HFFc6 (cell line): ENCODE results near the gene ADH1C. TPM values are rescaled to one million over a fixed set of nuclear protein-coding genes. Genes with fewer than 3 reads are reported as not detected.

ENCODE experiments used
- DNase-seq: peaks from one replicate; pipeline ENCODE4 v3.0.0-alpha.2; 2018
- H3K27ac Mint-ChIP-seq: 2 replicates; pipeline ENCODE4 v1.8.0; 2020; ENCODE audit warnings: mild to moderate bottlenecking, mixed read lengths
- H3K27me3 Mint-ChIP-seq: 2 replicates; pipeline ENCODE4 v1.8.0; 2021; ENCODE audit warnings: mild to moderate bottlenecking, moderate library complexity, mixed read lengths; ENCODE audit not compliant: insufficient read depth
- H3K36me3 Mint-ChIP-seq: 2 replicates; pipeline ENCODE4 v1.8.0; 2021; ENCODE audit warnings: low read depth, mixed read lengths
- H3K4me1 Mint-ChIP-seq: 2 replicates; pipeline ENCODE4 v1.8.0; 2020; ENCODE audit warnings: low read depth, mixed read lengths
- H3K4me3 Mint-ChIP-seq: 2 replicates; pipeline ENCODE4 v1.8.0; 2020; ENCODE audit warnings: mild to moderate bottlenecking, moderate library complexity, mixed read lengths
- H3K9me3 Mint-ChIP-seq: 2 replicates; pipeline ENCODE4 v1.8.0; 2020; ENCODE audit warnings: mild to moderate bottlenecking, mixed read lengths
- CTCF ChIP-seq: fragments of 200-600 bp; sonication (generic); IDR thresholded peaks from 2 replicates; pipeline ENCODE4 v1.5.0; 2021; ENCODE audit warnings: antibody characterized with exemption, mild to moderate bottlenecking
- long read RNA-seq: library from polyadenylated mRNA; unstranded; transcript quantifications from one replicate; pipeline ENCODE4 v2.0.0, GENCODE V29; 2019
- total RNA-seq, 6 experiments: library from RNA; stranded (reverse); fragmentation: NEBNext Ultra II Directional; extraction: Animal tissue kit (Norgen Biotek cat#: 25700); gene quantifications; 2 replicates in 1 of 6; 3 replicates in 5 of 6; pipeline ENCODE4 v1.2.3, GENCODE V29; 2021

ADH1C gene
- not detected for total RNA-seq
- long read RNA-seq: 0 reads

GRCh38 chr4:99352602-99353537, at the start of gene ADH1C:
Gene ADH1C, minus strand, starts transcription at chr4:99352746. Its CDS starts 71 bp downstream, at chr4:99352675.
- Mint-ChIP-seq H3K4me1 (no peaks in the 10 kb centered on the region), H3K9me3 (peaks cover 10% of the 10 kb centered on the region; the same call in 1 of the 2 replicates), H3K36me3 (no peaks in the 10 kb centered on the region), H3K27me3 (no peaks in the 10 kb centered on the region; the same call in 1 of the 2 replicates), H3K4me3 (no peak within 1 kb of the TSS), H3K27ac (no peak within 1 kb of the TSS)
- no peak for DNase-seq
- TF ChIP-seq CTCF: no peak

GRCh38 chr4:99400831-99401230, 48.3 kb upstream of the ADH1C start:
- no peak for DNase-seq
- H3K4me3 Mint-ChIP-seq: no peak overlapping the region
- peaks cover 50% of the 10 kb centered on the region for H3K4me1 Mint-ChIP-seq
- TF ChIP-seq CTCF: no peak
- H3K27me3 Mint-ChIP-seq: no peaks in the 10 kb centered on the region; the same call in 1 of the 2 replicates
- H3K9me3 Mint-ChIP-seq: peaks cover 10% of the 10 kb centered on the region; the same call in 1 of the 2 replicates
- H3K36me3 Mint-ChIP-seq: peaks cover 6% of the 10 kb centered on the region; the same call in 1 of the 2 replicates
- H3K27ac Mint-ChIP-seq: no peak overlapping the region

GRCh38 chr4:99399017-99399416, 46.5 kb upstream of the ADH1C start:
- no peaks in the 10 kb centered on the region; the same call in none of the 2 replicates for H3K27me3 Mint-ChIP-seq
- H3K4me1 Mint-ChIP-seq: peaks cover 50% of the 10 kb centered on the region
- no peak for TF ChIP-seq CTCF
- H3K4me3 Mint-ChIP-seq: no peak overlapping the region
- H3K27ac Mint-ChIP-seq: no peak overlapping the region
- peaks cover 6% of the 10 kb centered on the region; the same call in 1 of the 2 replicates for H3K36me3 Mint-ChIP-seq
- no peak for DNase-seq
- H3K9me3 Mint-ChIP-seq: peaks cover 10% of the 10 kb centered on the region; the same call in 1 of the 2 replicates

- peaks cover 10% of the 10 kb centered on the region; the same call in 1 of the 2 replicates for H3K9me3 Mint-ChIP-seq
- TF ChIP-seq CTCF: no peak
- no peak overlapping the region; the same call in 1 of the 2 replicates for H3K4me3 Mint-ChIP-seq
- peak overlapping the region; percentile 90 for H3K27ac Mint-ChIP-seq
- H3K27me3 Mint-ChIP-seq: no peaks in the 10 kb centered on the region; the same call in 1 of the 2 replicates
- H3K4me1 Mint-ChIP-seq: peaks cover 40% of the 10 kb centered on the region
- DNase-seq: peak; percentile 61
- H3K36me3 Mint-ChIP-seq: peaks cover 6% of the 10 kb centered on the region; the same call in 1 of the 2 replicates
Measured at GRCh38 chr4:99395595-99396364, 43.2 kb upstream of the ADH1C start.

- DNase-seq: no peak
Measured at GRCh38 chr4:99394896-99395295, 42.4 kb upstream of the ADH1C start.

More at GRCh38 chr4:99394896-99395295, 42.4 kb upstream of the ADH1C start:
- peaks cover 38% of the 10 kb centered on the region for H3K4me1 Mint-ChIP-seq
- peak overlapping the region; percentile 61; the same call in 1 of the 2 replicates for H3K4me3 Mint-ChIP-seq
- no peaks in the 10 kb centered on the region; the same call in 1 of the 2 replicates for H3K27me3 Mint-ChIP-seq
- peaks cover 10% of the 10 kb centered on the region; the same call in 1 of the 2 replicates for H3K9me3 Mint-ChIP-seq
- H3K27ac Mint-ChIP-seq: peak overlapping the region; percentile 90
- H3K36me3 Mint-ChIP-seq: peaks cover 6% of the 10 kb centered on the region; the same call in 1 of the 2 replicates
- no peak for TF ChIP-seq CTCF
